C1 segment of cervical spinal cord (tissue), 14 donors: ENCODE results near the gene RHBDF2.

Experiments
- DNase-seq, 14 donors: peaks; one replicate each; lab custom pipeline; 2025; lab: John Stamatoyannopoulos, UW

The RHBDF2 gene

GRCh38 chr17:76502341-76503211, 1.4 kb upstream of the RHBDF2 start:
- no peak for DNase-seq

- no peak for DNase-seq
Measured at GRCh38 chr17:76501827-76502307, 644 bp upstream of the RHBDF2 start.

GRCh38 chr17:76500747-76501017, 541 bp downstream of the RHBDF2 start:
- no peak for DNase-seq

GRCh38 chr17:76500074-76500746, 1.0 kb downstream of the RHBDF2 start:
- peak in 1 of 14 donors; percentile 46 for DNase-seq

- no peak for DNase-seq
Measured at GRCh38 chr17:76499267-76499667, 2.0 kb downstream of the RHBDF2 start.

- DNase-seq, result no peak
Measured at GRCh38 chr17:76498876-76499251, 2.4 kb downstream of the RHBDF2 start.

GRCh38 chr17:76497979-76498875, 3.0 kb downstream of the RHBDF2 start:
- peak in 13 of 14 donors; percentile 28 to 78 (median 48) for DNase-seq

GRCh38 chr17:76497699-76497978, 3.6 kb downstream of the RHBDF2 start:
- peak in 1 of 14 donors; percentile 55 for DNase-seq

GRCh38 chr17:76496464-76496863, 4.8 kb downstream of the RHBDF2 start:
- DNase-seq, result no peak

- DNase-seq, result peak in 1 of 14 donors; percentile 35
Measured at GRCh38 chr17:76495663-76496400, 5.4 kb downstream of the RHBDF2 start.

GRCh38 chr17:76493505-76494167, 7.6 kb downstream of the RHBDF2 start:
- peak in 1 of 14 donors; percentile 41 for DNase-seq

GRCh38 chr17:76492989-76493501, 8.2 kb downstream of the RHBDF2 start:
- peak in 9 of 14 donors; percentile 19 to 74 (median 59) for DNase-seq

- no peak for DNase-seq
Measured at GRCh38 chr17:76492123-76492988, 8.9 kb downstream of the RHBDF2 start.

GRCh38 chr17:76491271-76492122, 9.7 kb downstream of the RHBDF2 start:
- no peak for DNase-seq

- no peak for DNase-seq
Measured at GRCh38 chr17:76490112-76490710, 11.0 kb downstream of the RHBDF2 start.

- DNase-seq, result no peak
Measured at GRCh38 chr17:76487451-76488192, 13.6 kb downstream of the RHBDF2 start.

- DNase-seq, result peak in 10 of 14 donors; percentile 17 to 63 (median 46)
Measured at GRCh38 chr17:76485569-76485968, 15.7 kb downstream of the RHBDF2 start.
